Measurements from ENCODE around the gene LCN15. TPM values are rescaled to one million over a fixed set of nuclear protein-coding genes. Genes with fewer than 3 reads are reported as not detected.

LCN15 gene
- total and polyA plus RNA-seq, 2 of the 13 experiments (the other 11 are each of a cell fraction or from before 2014, with no cell fraction given), result 1.3 to 53.7 TPM

- TF ChIP-seq NR2F1 (CRISPR knock-in tag; IDR thresholded peaks at IDR 0.05) (0 out of 4 replicates have a peak, but pooled peaks of 1 of the 2 experiments have one; percentile 7), ZBTB21 (CRISPR knock-in tag; IDR thresholded peaks at IDR 0.05) (no peak), ZNF749 (CRISPR knock-in tag; IDR thresholded peaks at IDR 0.05; ENCODE audit: borderline replicate concordance) (no peak), PATZ1 (CRISPR knock-in tag; IDR thresholded peaks at IDR 0.05) (no peak), AKAP8 (CRISPR knock-in tag; IDR thresholded peaks at IDR 0.05) (peak; percentile 83), NFATC3 (CRISPR knock-in tag; IDR thresholded peaks at IDR 0.05) (no peak), ZBTB20 (CRISPR knock-in tag; IDR thresholded peaks at IDR 0.05; ENCODE audit: borderline replicate concordance, low read depth) (no peak), ZNF101 (CRISPR knock-in tag; IDR thresholded peaks at IDR 0.05; ENCODE audit: borderline replicate concordance, low read depth) (no peak), ATF5 (CRISPR knock-in tag; IDR thresholded peaks at IDR 0.05; ENCODE audit: low read depth) (0 out of 2 replicates have a peak, but pooled peaks have one; percentile 44), ZNF510 (CRISPR knock-in tag; IDR thresholded peaks at IDR 0.05; ENCODE audit: low read depth) (no peak), MED13 (CRISPR knock-in tag; IDR thresholded peaks at IDR 0.05) (peak; percentile 20; the same call in 1 of the 2 replicates), ZC3H13 (CRISPR knock-in tag; IDR thresholded peaks at IDR 0.05) (peak; percentile 97), ZNF530 (CRISPR knock-in tag; IDR thresholded peaks at IDR 0.05; ENCODE audit: low read depth) (no peak), ZNF44 (CRISPR knock-in tag; IDR thresholded peaks at IDR 0.05) (no peak), ZNF639 (CRISPR knock-in tag; conservative IDR thresholded peaks at IDR 0.05) (peak; percentile 50; the same call in 1 of the 2 replicates), TBX2 (CRISPR knock-in tag; IDR thresholded peaks at IDR 0.05; ENCODE audit: borderline replicate concordance) (peak; percentile 70), ZNF160 (CRISPR knock-in tag; IDR thresholded peaks at IDR 0.05) (peak; percentile 53; the same call in 1 of the 2 replicates), SP2 (CRISPR knock-in tag; IDR thresholded peaks at IDR 0.05) (no peak), ZNF274 (CRISPR knock-in tag; IDR thresholded peaks at IDR 0.05) (no peak), ZNF746 (CRISPR knock-in tag; IDR thresholded peaks at IDR 0.05) (no peak), ZFP1 (CRISPR knock-in tag; IDR thresholded peaks at IDR 0.05) (no peak), XBP1 (CRISPR knock-in tag; IDR thresholded peaks at IDR 0.05) (no peak), ATF7 (IDR thresholded peaks at IDR 0.05) (no peak), ATF7 (CRISPR knock-in tag; IDR thresholded peaks at IDR 0.05) (no peak), ZNF850 (CRISPR knock-in tag; conservative IDR thresholded peaks at IDR 0.05) (no peak), TBP (CRISPR knock-in tag; IDR thresholded peaks at IDR 0.05) (no peak), ZSCAN21 (CRISPR knock-in tag; IDR thresholded peaks at IDR 0.05; ENCODE audit: borderline replicate concordance) (no peak), SMC3 (IDR thresholded peaks at IDR 0.05; ENCODE audit: low read length) (no peak), ISL2 (CRISPR knock-in tag; IDR thresholded peaks at IDR 0.05) (no peak)
Measured at GRCh38 chr9:136807281-136808074, 43.2 kb upstream of the LCN15 start, which contains the start of gene RABL6 (continued).
